ENCODE data around the gene CEP41. TPM values are rescaled to one million over a fixed set of nuclear protein-coding genes. Genes with fewer than 3 reads are reported as not detected.

Gene CEP41
- 16.1 and 21.6 TPM in 2 replicates for total RNA-seq (ENCODE audit: low replicate concordance)

- TF ChIP-seq CTCF (IDR thresholded peaks at IDR 0.05; ENCODE audit: insufficient read depth, low read length) = no peak
- DNase-seq (ENCODE audit: low read depth) = peak; percentile 96
- H3K4me3 ChIP-seq (ENCODE audit: low read depth, low read length) = peak within 1 kb of the TSS; percentile 88
Measured at GRCh38 chr7:130440527-130441365, at the start of gene CEP41. TSS of gene CEP41 (minus strand) at chr7:130441016. CDS start at chr7:130440966, 50 bp downstream.

GRCh38 chr7:130490311-130490791 lies 49.5 kb upstream of the CEP41 start:
- no peak overlapping the region for H3K4me3 ChIP-seq (ENCODE audit: low read depth, low read length)
- no peak for TF ChIP-seq CTCF (IDR thresholded peaks at IDR 0.05; ENCODE audit: insufficient read depth, low read length)
- no peak for DNase-seq (ENCODE audit: low read depth)

- no peak for TF ChIP-seq CTCF (IDR thresholded peaks at IDR 0.05; ENCODE audit: insufficient read depth, low read length)
- DNase-seq (ENCODE audit: low read depth) = peak; percentile 89
- no peak overlapping the region for H3K4me3 ChIP-seq (ENCODE audit: low read depth, low read length)
Measured at GRCh38 chr7:130489140-130489983, 48.5 kb upstream of the CEP41 start.

GRCh38 chr7:130488392-130489139 lies 47.8 kb upstream of the CEP41 start:
- H3K4me3 ChIP-seq (ENCODE audit: low read depth, low read length) = no peak overlapping the region
- DNase-seq (ENCODE audit: low read depth) = no peak
- TF ChIP-seq CTCF (IDR thresholded peaks at IDR 0.05; ENCODE audit: insufficient read depth, low read length) = no peak

GRCh38 chr7:130486954-130487436 lies 46.2 kb upstream of the CEP41 start:
- TF ChIP-seq CTCF (IDR thresholded peaks at IDR 0.05; ENCODE audit: insufficient read depth, low read length) = no peak
- no peak overlapping the region for H3K4me3 ChIP-seq (ENCODE audit: low read depth, low read length)
- no peak for DNase-seq (ENCODE audit: low read depth)
